Measurements from ENCODE around the gene BBS2.

The BBS2 gene

DNA sequence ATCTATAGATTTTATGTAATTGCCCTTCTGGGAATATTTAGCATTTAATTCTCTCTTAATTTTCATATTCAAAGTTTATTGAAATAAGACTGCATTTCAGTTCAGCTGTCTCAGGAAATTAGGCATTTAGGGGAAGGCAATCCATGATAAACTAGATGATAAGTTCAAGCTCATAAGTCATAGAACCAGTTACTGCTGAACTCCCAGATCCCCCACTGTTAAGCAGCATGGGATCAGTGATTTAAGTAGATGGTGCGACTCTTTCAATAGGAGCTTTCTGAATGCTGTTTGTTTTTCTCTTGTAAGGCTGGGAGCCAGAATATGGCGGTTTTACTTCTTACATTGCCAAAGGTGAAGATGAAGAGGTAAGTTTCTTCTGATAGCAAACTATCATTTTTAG lies 44.6 kb downstream of the BBS2 start:
- no peak for DNase-seq

DNA sequence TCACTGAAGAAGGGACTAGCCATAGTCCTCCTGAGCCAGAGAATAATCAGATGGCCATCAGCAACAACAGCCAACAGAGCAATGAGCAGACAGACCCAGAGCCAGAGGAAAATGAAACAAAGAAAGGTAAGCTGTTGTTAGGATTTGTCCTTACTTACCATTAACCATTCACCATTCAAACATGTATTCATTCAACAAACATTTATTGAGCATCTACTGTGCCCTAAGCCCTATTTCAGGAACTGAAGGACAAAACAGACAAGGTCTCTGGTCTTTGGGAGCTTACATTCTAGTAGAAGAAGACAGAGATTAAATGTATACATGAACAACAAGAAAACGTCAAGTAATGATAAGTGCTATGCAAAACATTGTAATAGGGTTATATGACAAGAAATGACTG lies 49.2 kb downstream of the BBS2 start:
- DNase-seq: no peak

DNA sequence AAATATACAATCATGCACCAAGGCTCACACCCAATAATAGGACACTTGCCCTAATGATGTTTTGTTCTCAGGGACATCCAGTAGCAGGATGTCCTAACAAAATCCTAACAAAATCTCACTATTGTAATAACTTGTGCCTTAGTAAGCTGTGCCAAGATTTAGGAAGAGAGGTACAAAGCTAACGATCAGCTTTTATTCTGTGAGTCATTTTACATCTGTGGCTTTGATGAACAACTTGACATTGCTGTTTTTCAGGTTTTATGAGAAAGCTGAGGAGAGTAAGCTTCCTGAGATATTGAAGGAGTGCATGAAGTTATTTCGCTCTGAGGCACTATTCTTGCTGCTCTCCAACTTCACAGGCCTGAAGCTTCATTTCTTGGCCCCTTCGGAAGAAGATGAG lies 49.6 kb downstream of the BBS2 start:
- no peak for DNase-seq

DNA sequence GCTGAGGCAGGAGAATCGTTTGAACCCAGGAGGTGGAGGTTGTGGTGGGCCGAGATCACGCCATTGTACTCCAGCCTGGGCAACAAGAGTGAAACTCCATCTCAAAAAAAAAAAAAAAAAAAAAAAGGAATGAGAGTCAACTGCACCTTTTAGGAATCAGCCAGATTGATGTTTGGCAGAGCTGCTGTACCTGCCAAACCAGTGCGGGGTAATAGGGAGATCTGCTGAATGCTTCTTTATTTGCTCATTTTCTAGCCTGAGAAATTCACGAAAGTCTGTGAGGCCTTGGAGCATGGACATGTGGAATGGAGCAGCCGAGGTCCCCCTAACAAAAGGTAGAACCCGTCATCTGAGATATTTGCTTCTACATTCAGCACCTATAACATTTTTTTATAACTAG lies 50.1 kb downstream of the BBS2 start:
- no peak for DNase-seq

DNA sequence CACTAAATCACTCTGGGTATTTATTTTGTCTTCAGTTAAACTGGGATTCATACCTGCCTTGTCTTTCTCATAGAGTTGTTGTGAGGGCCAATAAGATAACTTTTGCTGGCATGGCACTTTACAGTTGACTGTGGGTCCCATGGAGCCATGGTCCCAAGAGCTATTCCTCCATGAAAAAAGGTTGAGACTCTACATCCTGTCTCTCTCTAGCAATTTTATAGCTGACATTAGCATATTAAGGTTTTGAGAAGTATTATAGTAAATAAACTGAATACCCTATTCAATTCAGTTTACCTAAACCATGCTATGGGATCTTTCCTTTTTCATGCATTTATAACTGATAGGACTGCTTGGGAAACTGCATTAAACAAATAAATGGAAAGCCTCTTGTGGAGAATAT lies 51.0 kb downstream of the BBS2 start:
- no peak for DNase-seq

DNA sequence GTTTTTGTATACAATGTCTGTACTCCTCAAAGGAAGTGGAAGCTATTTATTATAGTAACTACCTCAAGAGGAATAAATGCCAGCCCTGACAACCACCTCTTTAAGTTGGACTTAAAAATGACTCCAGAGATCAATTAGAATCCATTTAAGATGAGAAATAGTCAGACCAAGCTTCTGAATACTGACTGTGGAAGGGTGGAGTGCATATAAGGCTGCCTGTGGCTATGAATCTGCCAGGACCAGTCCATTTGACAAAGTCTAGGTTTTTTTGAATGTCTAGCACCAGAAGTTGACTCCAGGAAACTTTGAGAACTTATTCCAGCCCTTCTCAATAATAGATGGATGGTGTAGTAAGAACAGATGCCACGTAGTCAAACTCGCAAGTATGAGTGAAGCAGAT lies 53.5 kb downstream of the BBS2 start:
- no peak for DNase-seq

DNA sequence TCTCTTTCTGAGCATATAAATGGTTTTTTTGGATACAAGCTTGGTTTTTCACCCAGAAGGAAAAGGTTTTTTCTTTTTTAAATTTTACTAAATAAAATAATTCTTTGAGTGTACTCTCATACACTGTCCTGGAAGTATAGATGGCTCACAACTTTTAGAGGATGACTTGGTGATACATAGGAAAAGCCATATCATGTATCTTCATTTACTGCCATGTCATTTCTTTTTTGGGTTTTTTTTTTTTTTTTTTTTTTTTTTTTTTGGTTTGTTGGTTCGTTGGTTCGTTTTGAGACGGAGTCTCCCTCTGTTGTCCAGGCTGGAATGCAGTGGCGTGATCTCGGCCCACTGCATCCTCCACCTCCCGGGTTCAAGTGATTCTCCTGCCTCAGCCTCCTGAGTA lies 56.7 kb downstream of the BBS2 start:
- no peak for DNase-seq

DNA sequence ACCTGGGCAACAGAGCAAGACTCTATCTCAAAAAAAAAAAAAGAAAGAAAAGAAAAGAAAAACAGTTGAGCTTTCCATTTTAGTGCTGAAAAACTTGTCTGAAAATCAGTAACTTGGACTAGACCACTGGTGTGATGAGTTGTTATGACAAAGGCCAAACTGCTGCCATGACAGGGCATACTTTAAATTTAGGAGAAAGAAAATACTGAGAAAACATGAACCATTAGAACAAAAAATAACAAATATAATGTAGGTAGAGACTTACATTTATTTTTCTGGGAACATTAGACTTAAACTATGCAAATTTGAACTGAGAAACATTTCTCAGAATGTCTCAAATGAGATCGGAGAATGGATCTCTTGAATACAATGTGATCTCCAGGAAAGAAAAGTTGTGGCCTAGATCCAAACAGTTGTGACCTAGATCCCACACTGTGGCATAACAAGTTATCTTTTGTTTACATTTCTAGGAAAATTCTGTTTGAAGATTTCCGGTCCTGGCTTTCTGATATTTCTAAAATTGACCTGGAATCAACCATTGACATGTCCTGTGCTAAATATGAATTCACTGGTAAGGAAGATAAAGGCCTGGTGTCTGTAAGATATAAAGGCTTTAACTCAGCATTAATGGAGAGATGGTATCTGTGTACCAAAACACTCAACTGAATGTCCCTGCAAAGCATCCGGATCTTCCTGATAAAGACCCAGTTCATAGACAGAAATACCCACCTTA lies 57.6 kb downstream of the BBS2 start:
- DNase-seq: no peak

DNA sequence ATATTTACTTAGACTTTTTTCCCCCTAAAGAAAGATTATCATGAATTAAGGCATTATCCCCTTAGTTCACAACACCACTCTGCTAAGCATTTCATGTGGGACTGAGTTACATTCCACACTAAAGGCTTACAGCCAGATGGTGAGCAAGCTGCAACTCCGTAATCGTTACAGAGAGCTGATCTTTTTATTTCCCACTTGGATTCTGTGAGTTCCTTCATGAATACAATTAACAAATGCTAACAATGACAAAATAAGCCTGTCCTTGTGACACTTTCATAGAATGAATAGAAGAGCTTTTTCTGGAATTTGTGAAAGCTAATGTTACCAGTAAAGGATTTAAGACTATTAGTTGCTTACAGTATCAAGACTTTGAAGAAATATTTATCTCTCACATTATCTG lies 59.7 kb downstream of the BBS2 start:
- no peak for DNase-seq

DNA sequence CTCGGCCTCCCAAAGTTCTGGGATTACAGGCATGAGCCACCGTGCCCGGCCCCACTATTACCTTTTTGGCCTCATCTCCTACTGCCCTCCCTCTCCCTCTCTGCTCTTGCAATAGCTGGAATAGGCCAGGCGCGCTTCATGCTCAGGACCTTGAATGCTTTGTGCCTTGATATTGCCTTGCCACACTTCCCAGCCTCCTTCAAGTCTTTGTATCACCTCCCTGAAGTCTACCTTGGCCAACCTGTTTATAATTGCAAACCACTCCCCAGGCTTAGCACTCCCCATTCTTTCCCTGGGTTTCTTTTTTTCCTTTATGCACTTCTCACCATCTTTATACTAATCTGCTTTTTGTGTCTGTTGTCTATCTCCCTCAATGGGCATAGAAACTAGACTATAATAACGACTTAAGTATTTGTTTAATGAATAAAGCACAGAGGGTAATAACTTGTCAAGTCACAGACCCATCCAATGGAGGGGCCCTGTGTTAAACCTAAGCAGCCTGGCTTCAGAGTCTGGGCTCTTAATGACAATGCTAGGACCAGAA lies 61.8 kb downstream of the BBS2 start:
- no peak for DNase-seq

DNA sequence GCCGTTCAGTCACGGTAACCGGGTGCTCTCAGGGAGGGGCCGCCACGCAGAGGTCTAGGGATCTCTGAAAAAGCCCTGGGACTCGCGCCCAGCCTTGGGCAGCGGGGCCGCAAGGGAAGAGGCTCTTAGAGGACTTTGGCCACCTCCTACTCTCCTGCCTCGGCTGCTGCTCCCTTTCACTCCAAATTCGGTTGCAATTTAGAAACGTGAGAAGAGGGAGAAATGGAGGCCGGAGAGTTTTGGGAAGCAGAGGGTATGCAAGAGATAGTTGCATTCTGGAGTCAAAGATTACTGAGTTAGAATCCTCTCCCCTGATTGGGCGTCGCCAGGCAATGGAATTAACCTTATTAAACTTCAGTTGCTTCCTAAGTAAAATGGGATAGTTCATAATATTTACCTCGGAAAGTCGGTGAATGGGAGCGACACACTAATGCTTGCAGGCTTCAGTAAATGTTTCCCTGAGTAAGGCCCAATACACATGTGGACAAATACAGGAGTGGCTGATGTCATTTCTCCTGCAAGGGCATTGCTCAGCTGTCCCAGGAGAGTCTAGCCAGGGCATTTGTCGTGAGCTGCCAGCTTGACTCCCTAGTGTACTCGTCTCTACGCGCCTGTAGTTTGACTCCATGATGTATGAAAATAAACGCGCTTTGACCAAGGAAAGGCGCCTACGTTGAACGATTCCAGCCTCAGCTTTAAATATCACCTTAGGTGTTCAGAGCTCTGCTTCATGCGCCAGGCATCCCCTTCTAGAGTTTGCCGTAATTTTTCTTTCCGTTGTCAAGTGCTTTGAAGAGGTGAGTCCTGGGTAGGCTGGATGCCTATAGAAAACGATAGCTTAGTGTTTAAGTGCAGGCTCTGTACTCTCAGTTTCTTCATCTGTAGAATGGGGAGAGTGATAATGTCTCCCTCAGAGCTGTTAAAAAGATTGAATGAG lies 67.8 kb downstream of the BBS2 start:
- DNase-seq: peak; percentile 8 to 21

DNA sequence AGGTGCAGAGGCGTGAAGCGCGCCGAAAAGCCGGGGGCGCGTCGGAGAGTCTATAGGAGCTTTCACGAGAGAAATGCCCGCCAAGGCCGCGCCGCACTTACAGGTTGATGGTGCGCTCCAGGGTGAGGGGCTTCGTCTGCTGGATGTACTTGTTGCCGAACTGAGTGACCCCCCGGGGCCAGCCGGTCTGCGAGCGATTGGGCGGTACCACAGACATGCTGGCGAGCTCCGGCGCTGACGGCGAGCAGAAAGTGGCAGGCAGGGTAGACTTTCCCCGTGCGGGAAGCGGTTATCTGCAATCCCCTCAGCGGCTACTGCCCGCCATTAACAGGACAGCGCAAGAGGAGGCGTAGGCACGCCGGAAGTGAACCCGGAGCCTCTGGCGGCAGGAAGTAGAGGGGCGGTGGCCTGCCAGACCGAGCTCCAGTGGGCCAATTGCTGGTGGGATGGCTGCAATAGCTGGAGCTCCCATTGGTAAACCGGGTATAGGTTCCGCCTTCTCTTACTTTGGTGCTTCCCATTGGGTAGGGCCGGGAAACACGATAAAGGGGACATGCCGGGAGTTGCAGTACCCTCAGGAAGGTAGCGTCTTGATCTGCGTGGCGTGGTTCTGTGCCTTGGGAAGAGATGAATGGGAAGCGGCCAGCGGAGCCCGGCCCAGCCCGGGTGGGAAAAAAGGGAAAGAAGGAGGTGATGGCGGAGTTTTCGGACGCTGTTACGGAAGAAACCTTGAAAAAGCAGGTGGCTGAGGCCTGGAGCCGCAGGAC lies 68.7 kb downstream of the BBS2 start, which contains the start of the genes NUDT21 and OGFOD1:
TSS of gene NUDT21 (minus strand) at position 347 of the 767 bp plus-strand sequence. CDS start at position 217, 130 bp downstream.
TSS of gene OGFOD1 (plus strand) at position 569 of the 767 bp plus-strand sequence. CDS start at position 628, 59 bp downstream.
- peak; percentile 88 to 91 for DNase-seq

DNA sequence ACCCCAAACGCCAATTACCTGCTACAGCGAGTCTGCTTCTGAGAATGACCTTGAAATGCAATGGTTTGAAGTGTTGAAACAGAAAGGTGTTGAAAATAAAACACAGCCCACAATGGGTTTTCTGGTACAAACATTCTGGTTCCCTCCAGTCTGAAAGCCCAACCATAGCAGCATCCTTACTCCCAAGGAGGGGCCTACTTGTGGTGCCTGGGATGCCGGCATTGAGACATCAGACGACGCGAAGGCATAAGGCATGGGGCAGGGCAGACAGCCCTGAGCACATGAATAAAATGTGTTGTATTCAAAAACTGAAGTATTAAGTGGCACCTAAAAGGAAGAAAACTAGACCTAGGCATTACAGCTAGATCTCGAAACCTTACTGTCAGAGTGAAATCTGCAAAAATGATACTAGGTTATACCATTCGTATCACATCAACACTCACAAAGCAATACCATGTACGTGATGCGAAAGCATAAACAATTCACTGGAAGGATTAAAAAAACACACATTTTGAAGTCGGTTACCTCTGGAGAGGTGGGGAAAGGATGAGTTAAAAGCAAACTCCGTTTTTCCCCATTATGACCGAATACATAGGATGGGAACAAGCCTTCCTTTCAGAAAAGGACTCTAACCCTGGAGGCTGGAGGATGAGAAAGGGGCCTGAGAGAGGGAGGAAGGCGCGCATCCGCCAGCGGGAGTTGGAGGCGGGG lies 69.4 kb downstream of the BBS2 start:
- peak; percentile 15 to 23 for DNase-seq

DNA sequence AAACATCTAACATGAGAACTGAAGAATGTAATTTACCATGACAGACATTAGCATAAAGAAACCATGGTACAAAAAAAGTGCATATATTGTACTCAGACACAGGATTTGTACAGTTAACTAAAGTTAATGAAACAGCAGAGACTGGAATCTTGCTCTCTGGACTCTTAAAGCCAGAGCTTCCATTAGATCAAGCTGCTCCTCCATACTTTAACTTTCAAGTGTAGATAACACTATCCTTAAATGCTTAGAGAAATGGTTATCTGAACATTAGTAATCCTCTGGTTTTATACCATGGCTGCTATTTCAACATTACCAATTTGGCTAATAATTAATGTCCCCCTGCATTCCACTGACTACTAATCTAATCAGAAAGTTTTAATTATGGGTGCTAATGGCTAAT lies 71.8 kb downstream of the BBS2 start:
- DNase-seq: no peak

DNA sequence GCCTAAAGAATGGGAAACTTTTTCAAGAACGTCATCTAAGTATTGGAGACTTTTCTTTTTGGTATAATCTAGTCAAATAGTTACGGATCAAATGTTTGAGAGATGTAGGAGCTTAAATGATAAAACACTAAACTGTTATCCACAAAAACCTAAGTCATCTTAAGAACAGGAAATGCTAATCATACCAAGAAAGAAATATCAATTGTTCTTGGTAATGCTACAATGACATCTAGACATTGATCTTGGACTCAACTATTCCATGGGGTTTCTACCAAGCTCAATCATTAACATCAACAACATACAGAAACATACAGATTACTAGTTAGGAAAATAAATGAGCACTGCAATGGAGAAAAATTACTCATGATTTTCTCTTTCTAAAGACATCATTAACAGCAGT lies 72.5 kb downstream of the BBS2 start:
- DNase-seq: no peak

DNA sequence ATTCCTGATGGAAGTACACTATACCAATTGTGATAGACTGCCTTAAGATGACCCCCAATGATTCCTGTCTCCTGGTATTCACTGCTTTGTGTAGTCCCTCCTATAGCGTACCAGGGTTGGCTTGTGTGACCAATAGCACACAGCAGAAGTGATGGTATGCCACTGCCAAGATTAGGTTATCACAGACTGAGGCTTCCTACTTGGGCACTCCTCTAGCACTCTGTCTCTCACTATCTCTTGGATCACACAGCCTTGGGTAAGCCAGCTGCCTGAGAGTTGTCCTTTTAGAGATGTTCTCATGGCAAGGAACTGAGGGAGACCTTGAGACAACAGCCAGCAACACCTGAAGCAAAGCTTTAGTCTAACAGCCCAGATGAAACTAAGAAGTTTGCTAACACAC lies 81.8 kb downstream of the BBS2 start:
- DNase-seq: no peak

DNA sequence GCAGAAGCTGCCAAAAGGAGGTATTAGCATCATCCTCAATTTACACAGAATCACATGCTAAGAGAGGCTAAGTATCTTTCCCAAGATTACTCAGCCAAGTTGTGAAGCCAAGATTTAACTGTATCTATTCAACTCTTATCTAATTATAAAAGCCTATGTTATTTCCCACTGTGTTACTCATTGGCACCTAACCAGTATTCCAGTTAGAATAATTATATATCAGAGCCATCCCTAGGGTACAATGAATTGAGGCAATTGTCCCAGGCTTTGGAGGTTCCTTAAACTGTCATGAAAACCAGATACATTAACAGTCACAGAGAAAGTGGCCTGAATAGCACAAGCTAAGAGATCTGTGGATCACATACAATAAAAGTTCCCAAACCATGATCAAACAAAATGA lies 83.6 kb downstream of the BBS2 start:
- DNase-seq: no peak
